Measurements from ENCODE around the gene MMP20. TPM values are rescaled to one million over a fixed set of nuclear protein-coding genes. Genes with fewer than 3 reads are reported as not detected.

Gene MMP20
- total and polyA plus RNA-seq, 2 experiments from 2014 or later, result not detected

- DNase-seq (ENCODE audit: low spot score) (no peak), ATAC-seq (no peak)
- Histone ChIP-seq H3K4me1 (ENCODE audit: insufficient read depth) (peaks cover 6% of the 10 kb centered on the region; the same call in 1 of the 2 replicates), H3F3A (replicated peaks; ENCODE audit: low read depth) (no peaks in the 10 kb centered on the region), H3K36me3 (ENCODE audit: insufficient read depth) (no peaks in the 10 kb centered on the region), H3K27ac (ENCODE audit: low read depth) (no peak overlapping the region), H3K27me3 (ENCODE audit: insufficient read depth) (no peaks in the 10 kb centered on the region), H3K4me3 (no peak overlapping the region), H4K20me1 (replicated peaks; ENCODE audit: insufficient read depth) (no peaks in the 10 kb centered on the region), H3K9me2 (ENCODE audit: insufficient read depth) (peaks cover 5% of the 10 kb centered on the region; the same call in 1 of the 2 replicates), H3K4me2 (no peak overlapping the region), H2AFZ (peak overlapping the region; percentile 52; the same call in 1 of the 2 replicates), H3K79me2 (replicated peaks; ENCODE audit: insufficient read depth) (no peaks in the 10 kb centered on the region)
- no peak overlapping the region for H3K4me3 Mint-ChIP-seq
- no peak for TF ChIP-seq JUNB (IDR thresholded peaks at IDR 0.05; ENCODE audit: unreplicated experiment)
- TF ChIP-seq POLR2AphosphoS5 (IDR thresholded peaks at IDR 0.05; ENCODE audit: low read depth), result no peak
- TF ChIP-seq ZNF114 (CRISPR knock-in tag; IDR thresholded peaks at IDR 0.05), result no peak
- TF ChIP-seq NANOG (IDR thresholded peaks at IDR 0.05; ENCODE audit: borderline replicate concordance), result no peak
- TF ChIP-seq ZNF331 (CRISPR knock-in tag; IDR thresholded peaks at IDR 0.05; ENCODE audit: low read depth), result no peak
- no peak for TF ChIP-seq EZH2phosphoT487 (IDR thresholded peaks at IDR 0.05; ENCODE audit: unreplicated experiment)
- H3K9me3 Mint-ChIP-seq, result no peaks in the 10 kb centered on the region; the same call in 2 of the 3 replicates
- no peak overlapping the region for H3K27ac Mint-ChIP-seq
- H3K36me3 Mint-ChIP-seq (ENCODE audit: low read depth), result no peaks in the 10 kb centered on the region
- no peaks in the 10 kb centered on the region for H3K27me3 Mint-ChIP-seq (ENCODE audit: insufficient read depth, low read depth, poor library complexity)
- peaks cover 15% of the 10 kb centered on the region for H3K4me1 Mint-ChIP-seq
Measured at GRCh38 chr11:102620179-102620578, 5.0 kb downstream of the MMP20 start.

- H3K4me1 Mint-ChIP-seq, result peaks cover 32% of the 10 kb centered on the region
- H3K4me1 ChIP-seq (ENCODE audit: insufficient read depth), result peaks cover 21% of the 10 kb centered on the region
- ATAC-seq (no peak), DNase-seq (ENCODE audit: low spot score) (no peak)
- H3K36me3 ChIP-seq (ENCODE audit: insufficient read depth), result no peaks in the 10 kb centered on the region
- no peaks in the 10 kb centered on the region for H3K79me2 ChIP-seq (replicated peaks; ENCODE audit: insufficient read depth)
- no peak overlapping the region for H3K4me3 ChIP-seq
- H3F3A ChIP-seq (replicated peaks; ENCODE audit: low read depth), result no peaks in the 10 kb centered on the region
- no peak for TF ChIP-seq CTCF (conservative IDR thresholded peaks at IDR 0.05; ENCODE audit: low read depth in 2 of 2)
- no peak for TF ChIP-seq STAT1 (IDR thresholded peaks at IDR 0.05; ENCODE audit: unreplicated experiment)
- no peak for TF ChIP-seq POLR2AphosphoS5 (IDR thresholded peaks at IDR 0.05; ENCODE audit: low read depth)
- peaks cover 5% of the 10 kb centered on the region; the same call in 1 of the 2 replicates for H3K9me2 ChIP-seq (ENCODE audit: insufficient read depth)
- H3K27ac ChIP-seq (ENCODE audit: low read depth), result no peak overlapping the region
- H3K4me3 Mint-ChIP-seq, result no peak overlapping the region
- no peak overlapping the region for H2AFZ ChIP-seq
- H3K27me3 Mint-ChIP-seq (ENCODE audit: insufficient read depth, low read depth, poor library complexity), result peaks cover 1% of the 10 kb centered on the region
- H3K27me3 ChIP-seq (ENCODE audit: insufficient read depth), result no peaks in the 10 kb centered on the region
- no peaks in the 10 kb centered on the region; the same call in 2 of the 3 replicates for H3K9me3 Mint-ChIP-seq
- H4K20me1 ChIP-seq (replicated peaks; ENCODE audit: insufficient read depth), result no peaks in the 10 kb centered on the region
- H3K4me2 ChIP-seq, result no peak overlapping the region
- no peaks in the 10 kb centered on the region for H3K36me3 Mint-ChIP-seq (ENCODE audit: low read depth)
- no peak overlapping the region for H3K27ac Mint-ChIP-seq
Measured at GRCh38 chr11:102617466-102618008, 7.6 kb downstream of the MMP20 start.

- Mint-ChIP-seq H3K27me3 (ENCODE audit: insufficient read depth, low read depth, poor library complexity) (peaks cover 5% of the 10 kb centered on the region), H3K36me3 (ENCODE audit: low read depth) (no peaks in the 10 kb centered on the region), H3K4me3 (no peak overlapping the region), H3K27ac (no peak overlapping the region; the same call in 1 of the 2 replicates), H3K4me1 (peaks cover 32% of the 10 kb centered on the region), H3K9me3 (no peaks in the 10 kb centered on the region; the same call in 2 of the 3 replicates)
- no peak overlapping the region for H2AFZ ChIP-seq
- H3K36me3 ChIP-seq (ENCODE audit: insufficient read depth), result no peaks in the 10 kb centered on the region
- DNase-seq (ENCODE audit: low spot score) (no peak), ATAC-seq (no peak)
- no peaks in the 10 kb centered on the region for H3K9me2 ChIP-seq (ENCODE audit: insufficient read depth)
- H3K4me2 ChIP-seq, result no peak overlapping the region
- H3K27me3 ChIP-seq (ENCODE audit: insufficient read depth), result no peaks in the 10 kb centered on the region
- H3K4me1 ChIP-seq (ENCODE audit: insufficient read depth), result peaks cover 21% of the 10 kb centered on the region
- TF ChIP-seq STAT1 (IDR thresholded peaks at IDR 0.05; ENCODE audit: unreplicated experiment) (no peak), CTCF (conservative IDR thresholded peaks at IDR 0.05; ENCODE audit: low read depth in 2 of 2) (no peak), NANOG (IDR thresholded peaks at IDR 0.05; ENCODE audit: borderline replicate concordance) (no peak), EZH2phosphoT487 (IDR thresholded peaks at IDR 0.05; ENCODE audit: unreplicated experiment) (no peak), EZH2 (IDR thresholded peaks at IDR 0.05; ENCODE audit: low read depth, unreplicated experiment) (no peak), ZNF114 (CRISPR knock-in tag; IDR thresholded peaks at IDR 0.05) (no peak), POLR2AphosphoS5 (IDR thresholded peaks at IDR 0.05; ENCODE audit: low read depth) (no peak), ZNF331 (CRISPR knock-in tag; IDR thresholded peaks at IDR 0.05; ENCODE audit: low read depth) (no peak)
- H3K4me3 ChIP-seq, result no peak overlapping the region
- H3F3A ChIP-seq (replicated peaks; ENCODE audit: low read depth), result no peaks in the 10 kb centered on the region
- H4K20me1 ChIP-seq (replicated peaks; ENCODE audit: insufficient read depth), result no peaks in the 10 kb centered on the region
- no peaks in the 10 kb centered on the region for H3K79me2 ChIP-seq (replicated peaks; ENCODE audit: insufficient read depth)
- H3K27ac ChIP-seq (ENCODE audit: low read depth), result no peak overlapping the region
Measured at GRCh38 chr11:102615894-102616432, 9.2 kb downstream of the MMP20 start.
